Suppressor macrophage (primary cell): Measurements from ENCODE around the gene DONSON.
A peak's percentile ranks its signal among the peaks of the same experiment; 100 is the strongest.

Source experiments
- DNase-seq, 4 experiments: peaks; one replicate each; pipeline ENCODE4 v3.0.0-alpha.2; 2020 to 2022

The DONSON gene

DNA sequence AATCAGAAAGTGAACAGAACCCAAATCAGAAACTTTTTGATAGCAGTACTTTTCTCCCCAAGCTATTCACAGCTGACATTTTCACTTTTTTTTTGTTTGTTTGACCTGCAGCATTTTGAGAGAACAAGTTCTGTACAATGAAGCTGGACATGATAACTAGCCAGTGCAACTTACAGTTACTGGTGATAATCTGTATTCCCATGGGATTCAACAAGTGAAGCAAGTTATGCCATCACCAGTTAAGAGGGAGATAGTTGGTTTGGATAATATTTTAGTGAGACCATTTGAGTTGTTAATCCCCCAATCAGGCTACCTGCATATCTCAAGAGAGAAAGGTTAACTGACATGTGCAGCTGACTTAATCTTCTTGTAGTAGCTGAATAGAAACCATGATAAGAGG is 27.5 kb downstream of the DONSON start:
- DNase-seq: no peak

DNA sequence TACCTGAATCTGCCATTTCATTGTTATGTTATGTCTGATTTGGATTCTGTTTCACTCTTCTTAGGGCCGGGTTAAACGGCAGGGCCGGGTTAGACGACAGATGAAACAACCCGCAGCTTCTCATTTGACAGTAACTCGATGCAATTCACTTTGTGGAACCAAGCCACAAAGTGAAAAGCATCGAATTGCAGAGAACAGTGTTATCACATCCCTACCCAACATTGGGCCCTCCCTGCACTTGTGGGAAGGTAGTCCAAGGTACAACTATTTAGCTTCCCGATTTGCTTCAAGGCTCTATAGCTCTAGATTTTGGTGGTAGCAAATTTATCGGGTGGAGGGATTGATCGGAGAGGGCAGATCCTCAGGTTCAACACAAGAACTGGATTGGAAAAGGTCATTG is 28.7 kb downstream of the DONSON start:
- DNase-seq: no peak

DNA sequence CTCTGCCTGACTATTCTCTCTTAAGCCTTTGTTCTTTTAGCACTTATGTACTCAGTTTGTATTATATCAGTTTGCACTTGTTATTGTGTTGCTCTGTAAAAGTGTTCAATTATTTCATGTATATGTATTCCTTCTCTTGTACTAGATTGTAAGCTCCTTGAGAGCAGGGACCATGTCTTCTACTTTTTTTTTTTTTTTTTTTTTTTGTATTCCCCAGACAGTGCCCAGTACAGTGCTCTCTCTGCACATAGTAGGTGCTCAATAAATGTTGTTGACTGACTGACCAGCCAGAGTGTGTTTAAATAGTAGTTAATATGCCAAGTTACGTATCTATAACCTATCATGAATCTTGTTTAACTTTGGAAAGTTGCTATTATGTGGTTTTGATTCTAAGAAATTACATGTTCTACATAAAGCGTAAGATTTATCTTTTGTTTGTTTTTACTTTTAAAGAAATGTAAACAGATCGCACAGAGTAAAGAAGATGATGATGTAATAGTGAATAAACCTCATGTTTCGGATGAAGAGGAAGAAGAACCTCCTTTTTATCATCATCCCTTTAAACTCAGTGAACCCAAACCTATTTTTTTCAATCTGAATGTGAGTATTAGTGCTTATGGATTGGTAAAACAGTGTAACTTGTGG is 29.6 kb downstream of the DONSON start:
- DNase-seq: no peak

DNA sequence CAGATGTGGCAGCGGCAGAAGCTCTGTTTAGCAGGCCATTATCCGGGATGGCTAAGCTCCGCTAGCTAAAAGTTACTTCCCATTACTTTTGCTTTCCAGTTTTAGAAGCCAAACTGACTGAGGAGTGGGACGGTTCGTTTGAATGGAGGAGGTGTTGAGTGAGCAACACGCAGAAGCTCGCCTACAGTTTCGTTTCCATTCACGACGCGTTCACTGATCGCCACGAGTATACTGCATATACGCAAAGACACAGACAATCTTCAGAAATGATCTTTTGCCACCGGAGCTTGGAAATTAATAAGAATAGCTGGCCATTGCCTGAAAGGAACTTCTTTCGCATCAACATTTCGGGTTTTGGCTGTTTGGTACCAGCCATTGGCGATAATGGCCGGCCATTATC is 31.0 kb downstream of the DONSON start:
- no peak for DNase-seq

DNA sequence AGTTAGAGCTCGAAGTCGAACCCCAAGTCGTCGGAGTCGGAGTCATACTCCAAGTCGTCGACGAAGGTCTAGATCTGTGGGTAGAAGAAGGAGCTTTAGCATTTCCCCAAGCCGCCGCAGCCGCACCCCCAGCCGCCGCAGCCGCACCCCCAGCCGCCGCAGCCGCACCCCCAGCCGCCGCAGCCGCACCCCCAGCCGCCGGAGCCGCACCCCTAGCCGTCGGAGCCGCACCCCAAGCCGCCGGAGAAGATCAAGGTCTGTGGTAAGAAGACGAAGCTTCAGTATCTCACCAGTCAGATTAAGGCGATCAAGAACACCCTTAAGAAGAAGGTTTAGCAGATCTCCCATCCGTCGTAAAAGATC is 33.5 kb downstream of the DONSON start:
- no peak for DNase-seq

DNA sequence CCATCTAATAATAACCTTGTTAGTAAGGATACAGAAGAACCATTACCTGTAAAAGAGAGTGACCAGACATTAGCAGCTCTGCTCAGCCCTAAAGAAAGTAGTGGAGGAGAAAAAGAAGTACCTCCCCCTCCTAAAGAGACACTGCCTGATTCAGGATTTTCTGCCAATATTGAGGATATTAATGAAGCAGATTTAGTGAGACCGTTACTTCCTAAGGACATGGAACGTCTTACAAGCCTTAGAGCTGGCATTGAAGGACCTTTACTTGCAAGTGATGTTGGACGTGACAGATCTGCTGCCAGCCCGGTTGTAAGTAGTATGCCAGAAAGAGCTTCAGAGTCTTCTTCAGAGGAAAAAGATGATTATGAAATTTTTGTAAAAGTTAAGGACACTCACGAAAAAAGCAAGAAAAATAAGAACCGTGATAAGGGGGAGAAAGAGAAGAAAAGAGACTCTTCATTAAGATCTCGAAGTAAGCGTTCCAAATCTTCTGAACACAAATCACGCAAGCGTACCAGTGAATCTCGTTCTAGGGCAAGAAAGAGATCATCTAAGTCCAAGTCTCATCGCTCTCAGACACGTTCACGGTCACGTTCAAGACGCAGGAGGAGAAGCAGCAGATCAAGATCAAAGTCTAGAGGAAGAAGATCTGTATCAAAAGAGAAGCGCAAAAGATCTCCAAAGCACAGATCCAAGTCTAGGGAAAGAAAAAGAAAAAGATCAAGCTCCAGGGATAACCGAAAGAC is 34.1 kb downstream of the DONSON start:
- no peak for DNase-seq

DNA sequence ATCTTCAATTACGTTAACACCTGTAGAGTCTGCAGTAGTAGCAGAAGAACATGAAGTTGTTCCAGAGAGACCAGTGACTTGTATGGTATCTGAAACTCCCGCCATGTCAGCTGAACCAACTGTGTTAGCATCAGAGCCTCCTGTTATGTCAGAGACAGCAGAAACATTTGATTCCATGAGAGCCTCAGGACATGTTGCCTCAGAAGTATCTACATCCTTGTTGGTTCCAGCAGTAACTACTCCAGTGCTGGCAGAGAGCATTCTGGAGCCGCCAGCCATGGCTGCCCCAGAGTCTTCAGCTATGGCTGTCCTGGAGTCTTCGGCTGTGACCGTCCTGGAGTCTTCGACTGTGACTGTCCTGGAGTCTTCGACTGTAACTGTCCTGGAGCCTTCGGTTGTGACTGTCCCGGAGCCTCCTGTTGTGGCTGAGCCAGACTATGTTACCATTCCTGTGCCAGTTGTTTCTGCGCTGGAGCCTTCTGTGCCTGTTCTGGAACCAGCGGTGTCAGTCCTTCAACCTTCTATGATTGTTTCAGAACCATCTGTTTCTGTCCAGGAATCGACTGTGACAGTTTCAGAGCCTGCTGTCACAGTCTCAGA is 35.4 kb downstream of the DONSON start:
- DNase-seq: no peak

DNA sequence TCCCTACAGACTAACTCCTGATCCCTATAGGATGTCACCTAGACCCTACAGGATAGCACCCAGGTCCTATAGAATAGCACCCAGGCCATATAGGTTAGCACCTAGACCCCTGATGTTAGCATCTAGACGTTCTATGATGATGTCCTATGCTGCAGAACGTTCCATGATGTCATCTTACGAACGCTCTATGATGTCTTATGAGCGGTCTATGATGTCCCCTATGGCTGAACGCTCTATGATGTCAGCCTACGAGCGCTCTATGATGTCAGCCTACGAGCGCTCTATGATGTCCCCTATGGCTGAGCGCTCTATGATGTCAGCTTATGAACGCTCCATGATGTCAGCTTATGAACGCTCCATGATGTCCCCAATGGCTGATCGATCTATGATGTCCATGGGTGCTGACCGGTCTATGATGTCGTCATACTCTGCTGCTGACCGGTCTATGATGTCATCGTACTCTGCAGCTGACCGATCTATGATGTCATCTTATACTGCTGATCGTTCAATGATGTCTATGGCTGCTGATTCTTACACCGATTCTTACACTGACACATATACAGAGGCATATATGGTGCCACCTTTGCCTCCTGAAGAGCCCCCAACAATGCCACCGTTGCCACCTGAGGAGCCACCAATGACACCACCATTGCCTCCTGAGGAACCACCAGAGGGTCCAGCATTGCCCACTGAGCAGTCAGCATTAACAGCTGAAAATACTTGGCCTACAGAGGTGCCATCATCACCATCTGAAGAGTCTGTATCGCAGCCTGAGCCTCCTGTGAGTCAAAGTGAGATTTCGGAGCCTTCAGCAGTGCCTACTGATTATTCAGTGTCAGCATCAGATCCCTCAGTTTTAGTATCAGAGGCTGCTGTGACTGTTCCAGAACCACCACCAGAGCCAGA is 36.1 kb downstream of the DONSON start:
- DNase-seq: peak in 2 of 4 experiments; percentile 12 to 29

DNA sequence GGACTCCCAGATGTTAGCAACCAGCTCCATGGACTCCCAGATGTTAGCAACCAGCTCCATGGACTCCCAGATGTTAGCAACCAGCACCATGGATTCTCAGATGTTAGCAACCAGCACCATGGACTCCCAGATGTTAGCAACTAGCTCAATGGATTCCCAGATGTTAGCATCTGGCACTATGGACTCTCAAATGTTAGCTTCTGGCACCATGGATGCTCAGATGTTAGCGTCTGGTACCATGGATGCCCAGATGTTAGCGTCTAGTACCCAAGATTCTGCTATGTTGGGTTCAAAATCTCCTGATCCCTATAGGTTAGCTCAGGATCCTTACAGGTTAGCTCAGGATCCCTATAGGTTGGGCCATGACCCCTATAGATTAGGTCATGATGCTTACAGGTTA is 36.8 kb downstream of the DONSON start:
- no peak for DNase-seq

DNA sequence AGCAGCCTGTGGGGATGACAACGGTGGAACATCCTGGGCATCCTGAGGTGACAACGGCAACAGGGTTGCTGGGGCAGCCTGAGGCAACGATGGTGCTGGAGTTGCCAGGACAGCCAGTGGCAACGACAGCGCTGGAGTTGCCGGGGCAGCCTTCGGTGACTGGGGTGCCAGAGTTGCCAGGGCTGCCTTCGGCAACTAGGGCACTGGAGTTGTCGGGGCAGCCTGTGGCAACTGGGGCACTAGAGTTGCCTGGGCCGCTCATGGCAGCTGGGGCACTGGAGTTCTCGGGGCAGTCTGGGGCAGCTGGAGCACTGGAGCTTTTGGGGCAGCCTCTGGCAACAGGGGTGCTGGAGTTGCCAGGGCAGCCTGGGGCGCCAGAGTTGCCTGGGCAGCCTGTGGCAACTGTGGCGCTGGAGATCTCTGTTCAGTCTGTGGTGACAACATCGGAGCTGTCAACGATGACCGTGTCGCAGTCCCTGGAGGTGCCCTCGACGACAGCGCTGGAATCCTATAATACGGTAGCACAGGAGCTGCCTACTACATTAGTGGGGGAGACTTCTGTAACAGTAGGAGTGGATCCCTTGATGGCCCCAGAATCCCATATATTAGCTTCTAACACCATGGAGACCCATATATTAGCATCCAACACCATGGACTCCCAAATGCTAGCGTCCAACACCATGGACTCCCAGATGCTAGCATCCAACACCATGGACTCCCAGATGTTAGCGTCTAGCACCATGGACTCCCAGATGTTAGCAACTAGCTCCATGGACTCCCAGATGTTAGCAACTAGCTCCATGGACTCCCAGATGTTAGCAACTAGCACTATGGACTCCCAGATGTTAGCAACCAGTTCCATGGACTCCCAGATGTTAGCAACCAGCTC is 37.5 kb downstream of the DONSON start:
- no peak for DNase-seq

DNA sequence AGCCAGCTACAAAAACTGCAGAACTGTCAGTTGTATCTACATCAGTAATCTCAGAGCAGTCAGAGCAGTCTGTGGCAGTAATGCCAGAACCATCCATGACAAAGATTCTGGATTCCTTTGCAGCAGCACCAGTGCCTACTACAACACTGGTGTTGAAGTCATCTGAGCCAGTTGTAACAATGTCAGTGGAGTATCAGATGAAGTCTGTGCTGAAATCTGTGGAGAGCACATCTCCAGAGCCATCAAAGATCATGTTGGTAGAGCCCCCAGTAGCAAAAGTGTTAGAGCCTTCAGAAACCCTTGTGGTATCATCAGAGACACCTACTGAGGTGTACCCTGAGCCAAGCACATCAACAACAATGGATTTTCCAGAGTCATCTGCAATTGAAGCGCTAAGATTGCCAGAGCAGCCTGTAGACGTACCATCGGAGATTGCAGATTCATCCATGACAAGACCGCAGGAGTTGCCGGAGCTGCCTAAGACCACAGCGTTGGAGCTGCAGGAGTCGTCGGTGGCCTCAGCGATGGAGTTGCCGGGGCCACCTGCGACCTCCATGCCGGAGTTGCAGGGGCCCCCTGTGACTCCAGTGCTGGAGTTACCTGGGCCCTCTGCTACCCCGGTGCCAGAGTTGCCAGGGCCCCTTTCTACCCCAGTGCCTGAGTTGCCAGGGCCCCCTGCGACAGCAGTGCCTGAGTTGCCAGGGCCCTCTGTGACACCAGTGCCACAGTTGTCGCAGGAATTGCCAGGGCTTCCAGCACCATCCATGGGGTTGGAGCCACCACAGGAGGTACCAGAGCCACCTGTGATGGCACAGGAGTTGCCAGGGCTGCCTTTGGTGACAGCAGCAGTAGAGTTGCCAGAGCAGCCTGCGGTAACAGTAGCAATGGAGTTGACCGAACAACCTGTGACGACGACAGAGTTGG is 38.4 kb downstream of the DONSON start:
- DNase-seq: no peak

DNA sequence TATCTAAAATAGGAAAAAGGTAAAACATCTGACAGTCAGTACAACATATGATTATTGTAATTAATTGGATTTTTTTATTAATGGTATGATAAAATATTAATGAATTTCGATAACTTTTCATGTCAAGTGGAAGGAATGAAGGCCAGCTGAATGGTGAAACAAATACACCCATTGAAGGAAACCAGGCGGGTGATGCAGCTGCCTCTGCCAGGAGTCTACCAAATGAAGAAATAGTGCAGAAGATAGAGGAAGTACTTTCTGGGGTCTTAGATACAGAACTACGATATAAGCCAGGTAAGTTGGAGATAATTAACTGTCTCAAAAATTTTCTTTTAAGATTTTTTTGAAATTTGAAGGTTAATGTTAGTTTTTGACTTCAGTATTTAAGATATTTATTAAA is 42.4 kb downstream of the DONSON start:
- DNase-seq: peak in 3 of 4 experiments; percentile 44 to 51 (median 49)

DNA sequence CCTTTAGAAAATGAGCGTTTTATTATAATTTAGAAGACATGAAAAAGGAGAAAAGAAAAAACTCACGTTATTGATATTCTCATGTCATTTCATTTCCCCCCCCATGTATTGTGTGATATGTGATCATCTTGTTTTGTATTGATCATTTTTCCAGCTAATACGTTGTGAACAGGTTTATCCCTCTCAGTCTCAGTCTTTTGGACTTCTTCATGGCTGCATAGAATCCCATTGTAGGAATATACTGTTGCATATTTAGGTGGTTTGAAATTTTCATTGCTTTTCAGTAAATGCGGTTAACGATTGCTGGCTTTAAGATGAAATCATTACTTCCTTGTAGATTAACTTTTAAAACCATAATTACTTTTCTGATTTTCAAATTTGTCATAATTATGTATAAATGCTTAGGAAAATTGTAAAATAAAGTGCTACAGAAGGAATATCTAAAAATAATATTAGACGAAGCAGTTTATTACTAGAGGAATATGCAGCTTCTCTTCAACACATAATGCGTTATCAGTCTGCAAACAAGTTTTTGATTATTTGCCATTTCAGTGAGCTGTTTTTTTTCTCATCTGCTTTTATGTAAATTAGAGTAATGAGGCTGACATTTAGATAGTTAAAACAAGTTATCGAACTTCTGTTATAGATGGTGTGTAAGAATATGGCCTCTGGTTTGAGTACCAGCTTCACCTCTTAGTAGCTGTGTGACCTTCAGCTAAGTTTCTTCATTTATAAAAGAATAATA is 43.9 kb downstream of the DONSON start:
- no peak for DNase-seq

DNA sequence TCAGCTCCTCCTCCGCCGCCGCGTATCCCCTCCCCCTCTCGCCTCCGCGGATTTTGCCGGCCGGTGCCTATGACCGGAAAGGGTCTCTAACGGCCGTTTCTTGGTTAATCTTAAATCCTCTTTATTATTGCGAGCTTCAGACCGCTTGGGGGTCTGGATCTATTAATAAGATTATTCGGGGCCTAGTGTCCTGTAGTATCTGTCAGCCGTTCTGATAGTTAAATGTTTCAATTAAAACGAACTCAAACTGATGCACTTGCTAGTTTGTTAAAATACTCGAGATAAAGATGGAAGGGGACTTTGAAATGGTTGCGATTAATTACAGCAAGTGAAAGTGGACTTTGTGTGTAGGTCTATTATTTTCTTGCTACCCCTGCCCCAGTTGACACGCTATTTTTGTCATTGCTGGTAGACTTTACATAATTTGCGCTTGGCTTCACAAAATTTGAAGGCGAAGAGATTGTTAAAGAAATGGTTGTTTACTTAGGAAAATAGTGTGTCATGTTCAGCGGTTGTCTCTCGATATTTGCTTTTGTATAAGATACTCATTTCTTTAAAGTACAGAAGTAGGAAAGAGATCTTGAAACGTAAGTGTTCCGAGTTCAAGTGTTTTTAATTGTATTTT is 44.9 kb downstream of the DONSON start:
- DNase-seq: peak; percentile 77 to 90 (median 81)

DNA sequence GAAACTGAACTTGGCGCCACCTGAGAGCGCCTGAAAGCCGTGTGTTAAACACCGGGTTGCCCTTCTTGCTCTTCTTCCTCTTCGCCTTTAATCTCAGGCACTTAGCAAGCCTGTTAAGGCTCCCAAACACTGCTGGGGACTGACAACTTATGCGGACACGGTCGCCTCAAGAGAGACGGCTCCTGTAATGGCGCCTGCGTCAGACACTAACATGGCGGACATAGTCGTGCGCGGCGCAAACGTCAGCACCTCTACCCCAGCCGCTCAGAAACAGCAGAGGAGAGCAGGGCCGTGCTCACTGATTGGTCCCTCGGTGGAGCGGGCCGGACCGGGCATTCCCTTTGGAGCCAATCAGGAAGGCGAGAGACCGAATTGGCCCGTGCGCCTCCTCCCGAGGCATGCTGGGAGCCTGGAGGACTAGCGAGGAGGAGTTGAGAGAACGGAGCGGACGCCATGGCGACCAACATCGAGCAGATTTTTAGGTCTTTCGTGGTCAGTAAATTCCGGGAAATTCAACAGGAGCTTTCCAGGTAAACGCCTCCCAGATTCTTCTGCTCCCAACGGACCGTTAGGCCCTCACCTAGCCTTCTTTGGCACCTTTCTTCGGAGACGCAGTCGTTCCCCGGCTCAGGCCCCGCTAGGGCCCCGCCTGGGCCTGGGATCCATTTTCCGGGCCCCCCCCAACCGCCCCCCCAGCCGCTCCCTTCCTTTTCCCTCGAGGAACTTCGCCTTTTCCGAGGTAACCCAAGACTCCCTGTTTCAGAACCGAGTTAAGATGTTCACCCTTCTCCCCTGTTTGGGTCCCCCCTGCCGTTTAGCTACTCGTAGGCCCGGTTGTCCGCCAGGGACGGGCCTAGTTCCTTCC is 45.6 kb downstream of the DONSON start, which contains the start of gene SON:
TSS of gene SON (plus strand) at position 399 of the 865 bp plus-strand sequence. CDS start at position 454, 55 bp downstream.
- DNase-seq: peak; percentile 98 to 99 (median 99)

DNA sequence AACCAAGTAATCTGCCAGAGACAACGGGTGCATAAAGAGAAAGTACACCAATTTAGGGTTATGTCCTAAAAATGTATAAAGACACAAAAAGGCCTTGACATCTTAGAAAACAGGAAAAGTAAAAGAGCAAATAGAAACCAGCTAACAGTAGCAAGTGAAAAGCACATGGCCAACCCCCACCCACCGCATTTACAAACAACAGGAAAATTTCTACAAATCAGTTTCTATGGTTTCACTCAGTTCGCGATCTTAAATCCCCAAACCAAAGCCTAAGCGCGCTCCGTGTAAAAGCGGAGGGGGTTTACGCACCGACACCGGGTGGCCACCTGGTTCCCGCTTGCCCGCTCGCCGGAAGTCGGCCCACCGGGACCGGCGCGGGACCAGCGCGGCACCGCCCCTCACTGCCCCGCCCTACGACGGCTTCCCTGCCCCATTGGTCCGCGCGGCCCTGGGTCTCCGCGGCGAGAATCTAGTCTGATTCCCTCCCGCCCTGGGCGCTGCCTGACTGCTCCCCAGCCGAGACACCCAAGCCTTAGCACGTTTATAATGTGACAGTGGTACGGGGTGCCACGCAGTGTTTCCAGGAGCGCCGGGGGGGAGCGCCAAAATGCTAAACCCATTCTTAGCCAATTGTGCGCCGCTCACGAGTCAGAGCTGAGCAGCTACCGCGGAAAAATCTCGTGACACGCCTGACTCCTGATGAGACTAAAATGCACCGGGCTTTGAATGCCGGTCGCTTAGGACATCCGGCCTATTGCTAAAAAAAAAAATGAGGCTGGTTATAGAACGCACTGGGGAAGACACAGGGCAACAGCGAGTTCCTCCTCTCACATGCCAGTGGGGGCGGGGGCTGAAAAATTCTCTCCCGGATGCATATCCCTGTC is 46.5 kb downstream of the DONSON start, which contains the start of gene GART:
TSS of gene GART (minus strand) at position 362 of the 884 bp plus-strand sequence. CDS start 2,802 bp downstream, outside the sequence.
- DNase-seq: peak; percentile 87 to 94 (median 90)

DNA sequence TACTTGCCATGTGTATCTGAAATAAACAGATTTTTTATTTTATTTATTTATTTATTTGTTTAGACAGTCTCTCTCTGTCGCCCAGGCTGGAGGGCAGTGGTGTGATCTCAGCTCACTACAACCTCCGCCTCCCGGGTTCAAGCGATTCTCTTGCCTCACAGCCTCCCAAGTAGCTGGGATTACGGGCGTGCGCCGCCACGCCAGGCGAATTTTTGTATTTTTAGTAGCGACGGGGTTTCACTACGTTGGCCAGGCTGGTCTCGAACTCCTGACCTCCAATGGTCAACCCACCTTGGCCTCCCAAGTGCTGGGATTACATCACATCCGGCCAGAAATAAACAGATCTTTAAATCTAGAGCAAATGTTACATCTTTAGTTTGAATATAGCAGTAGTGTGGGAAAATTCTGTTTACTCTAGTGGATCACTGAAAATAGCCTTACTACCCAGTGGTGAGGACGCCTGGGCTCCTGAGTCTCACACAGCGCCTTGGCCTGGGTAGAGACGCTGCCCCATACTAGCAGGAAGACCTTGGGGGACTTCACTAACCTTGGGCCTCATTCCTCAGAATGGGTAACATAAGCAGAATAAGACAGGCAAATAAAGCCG is 47.3 kb downstream of the DONSON start:
- peak; percentile 14 to 31 (median 22) for DNase-seq
